ENCODE results near the gene TMEM61. TPM values are rescaled to one million over a fixed set of nuclear protein-coding genes. Genes with fewer than 3 reads are reported as not detected.

TMEM61 gene
- total RNA-seq, 1 donor from 2014 or later, result 1.6 TPM

DNA sequence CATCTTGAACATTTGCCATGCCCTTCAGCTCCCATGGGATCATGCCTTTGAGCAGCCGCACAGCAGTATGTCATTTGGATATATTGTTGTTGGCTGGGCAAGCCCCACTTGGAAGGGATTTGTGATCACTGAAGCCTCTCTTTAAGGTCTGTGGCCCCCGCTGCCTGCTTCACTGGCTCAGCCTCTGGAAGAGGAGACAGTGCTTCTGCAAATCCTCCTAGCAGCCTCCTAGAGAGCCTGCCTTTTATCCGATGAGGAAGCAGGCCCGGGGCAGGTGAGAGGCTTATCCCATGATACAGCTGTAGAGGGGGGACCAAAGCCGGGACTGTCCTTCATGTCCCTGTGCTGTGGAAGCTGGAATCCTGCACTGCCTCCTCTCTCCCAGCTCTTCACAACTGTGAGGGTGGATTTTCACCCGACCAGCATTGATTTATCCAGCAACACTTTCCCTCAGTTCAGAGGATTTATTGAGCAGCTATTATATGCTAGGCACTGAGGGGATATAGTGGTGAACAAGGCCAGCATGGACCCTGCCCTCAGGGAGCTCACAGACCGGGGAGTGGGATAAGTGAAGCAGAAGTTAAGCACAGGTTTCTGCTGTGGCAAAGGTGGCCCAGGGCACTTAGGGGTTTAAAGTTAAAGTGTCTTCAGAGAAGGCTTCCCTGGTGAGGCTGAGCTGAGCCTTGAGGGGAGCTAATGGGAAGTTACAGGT is 3.9 kb downstream of the TMEM61 start:
- TF ChIP-seq, protein P1, sequence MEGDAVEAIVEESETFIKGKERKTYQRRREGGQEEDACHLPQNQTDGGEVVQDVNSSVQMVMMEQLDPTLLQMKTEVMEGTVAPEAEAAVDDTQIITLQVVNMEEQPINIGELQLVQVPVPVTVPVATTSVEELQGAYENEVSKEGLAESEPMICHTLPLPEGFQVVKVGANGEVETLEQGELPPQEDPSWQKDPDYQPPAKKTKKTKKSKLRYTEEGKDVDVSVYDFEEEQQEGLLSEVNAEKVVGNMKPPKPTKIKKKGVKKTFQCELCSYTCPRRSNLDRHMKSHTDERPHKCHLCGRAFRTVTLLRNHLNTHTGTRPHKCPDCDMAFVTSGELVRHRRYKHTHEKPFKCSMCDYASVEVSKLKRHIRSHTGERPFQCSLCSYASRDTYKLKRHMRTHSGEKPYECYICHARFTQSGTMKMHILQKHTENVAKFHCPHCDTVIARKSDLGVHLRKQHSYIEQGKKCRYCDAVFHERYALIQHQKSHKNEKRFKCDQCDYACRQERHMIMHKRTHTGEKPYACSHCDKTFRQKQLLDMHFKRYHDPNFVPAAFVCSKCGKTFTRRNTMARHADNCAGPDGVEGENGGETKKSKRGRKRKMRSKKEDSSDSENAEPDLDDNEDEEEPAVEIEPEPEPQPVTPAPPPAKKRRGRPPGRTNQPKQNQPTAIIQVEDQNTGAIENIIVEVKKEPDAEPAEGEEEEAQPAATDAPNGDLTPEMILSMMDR (IDR thresholded peaks at IDR 0.05; ENCODE audit: insufficient read depth, low read length, poor library complexity, severe bottlenecking), result no peak
- no peak for DNase-seq (ENCODE audit: low read depth)
- no peaks in the 10 kb centered on the region for H3K36me3 ChIP-seq (ENCODE audit: control insufficient read depth, insufficient read depth, low read length)
- H3K4me3 ChIP-seq (ENCODE audit: low read depth, low read length), result no peak overlapping the region
- peaks cover 26% of the 10 kb centered on the region for H3K27me3 ChIP-seq (ENCODE audit: control insufficient read depth, insufficient read depth, low read length)

DNA sequence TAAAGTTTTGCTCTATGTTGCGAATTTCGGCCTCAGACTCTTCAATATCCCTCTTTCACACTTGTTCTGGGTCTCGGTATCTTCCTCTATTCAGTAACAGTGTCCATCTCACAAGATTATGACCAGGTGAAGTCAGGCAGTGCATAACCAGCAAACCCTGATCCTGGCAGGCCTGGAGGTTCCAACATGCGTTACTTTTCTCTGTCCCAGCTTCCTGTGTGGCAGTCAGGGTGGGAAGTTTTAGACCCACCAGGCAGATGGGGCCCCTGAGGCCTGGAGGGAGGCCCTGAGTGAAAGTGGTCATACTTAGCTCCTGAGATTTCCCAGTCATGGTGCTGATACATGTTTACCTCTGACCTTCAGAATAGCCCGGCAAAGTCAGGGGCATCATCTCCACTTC is 5.1 kb downstream of the TMEM61 start:
- TF ChIP-seq, protein P1 (IDR thresholded peaks at IDR 0.05; ENCODE audit: insufficient read depth, low read length, poor library complexity, severe bottlenecking), result no peak
- no peak for DNase-seq (ENCODE audit: low read depth)
- Histone ChIP-seq H3K27me3 (ENCODE audit: control insufficient read depth, insufficient read depth, low read length) (peaks cover 14% of the 10 kb centered on the region), H3K36me3 (ENCODE audit: control insufficient read depth, insufficient read depth, low read length) (no peaks in the 10 kb centered on the region), H3K4me3 (ENCODE audit: low read depth, low read length) (no peak overlapping the region)

DNA sequence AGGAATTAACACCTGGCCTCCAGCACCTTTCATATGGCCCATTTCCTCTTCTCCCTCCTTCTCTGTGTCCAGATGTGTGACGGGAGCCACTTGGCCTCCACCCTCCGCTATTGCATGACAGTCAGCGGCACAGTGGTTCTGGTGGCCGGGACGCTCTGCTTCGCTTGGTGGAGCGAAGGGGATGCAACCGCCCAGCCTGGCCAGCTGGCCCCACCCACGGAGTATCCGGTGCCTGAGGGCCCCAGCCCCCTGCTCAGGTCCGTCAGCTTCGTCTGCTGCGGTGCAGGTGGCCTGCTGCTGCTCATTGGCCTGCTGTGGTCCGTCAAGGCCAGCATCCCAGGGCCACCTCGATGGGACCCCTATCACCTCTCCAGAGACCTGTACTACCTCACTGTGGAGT is 5.6 kb downstream of the TMEM61 start:
- H3K4me3 ChIP-seq (ENCODE audit: low read depth, low read length), result no peak overlapping the region
- no peaks in the 10 kb centered on the region for H3K36me3 ChIP-seq (ENCODE audit: control insufficient read depth, insufficient read depth, low read length)
- TF ChIP-seq, protein P1 (IDR thresholded peaks at IDR 0.05; ENCODE audit: insufficient read depth, low read length, poor library complexity, severe bottlenecking), result no peak
- DNase-seq (ENCODE audit: low read depth), result no peak
- H3K27me3 ChIP-seq (ENCODE audit: control insufficient read depth, insufficient read depth, low read length), result peaks cover 10% of the 10 kb centered on the region

DNA sequence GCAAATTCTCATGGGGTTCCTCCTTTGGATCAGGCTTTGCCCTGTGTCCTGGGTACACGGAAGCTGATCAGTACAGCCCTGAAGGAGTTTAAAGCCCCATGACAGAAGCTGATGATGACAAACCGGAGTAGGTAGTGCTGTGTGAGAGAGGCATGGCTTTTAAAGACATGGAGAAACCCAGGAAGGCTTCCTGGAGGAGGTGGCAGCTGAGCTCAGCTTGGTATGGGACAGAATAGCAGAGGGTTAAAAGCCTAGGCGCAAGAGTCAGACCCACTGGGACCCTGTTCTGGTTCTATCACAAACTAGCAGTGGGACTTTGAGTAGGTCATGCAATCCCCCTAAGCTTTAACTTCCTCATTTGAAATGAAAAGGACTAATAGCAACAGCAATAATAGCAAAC is 6.1 kb downstream of the TMEM61 start:
- Histone ChIP-seq H3K36me3 (ENCODE audit: control insufficient read depth, insufficient read depth, low read length) (no peaks in the 10 kb centered on the region), H3K4me3 (ENCODE audit: low read depth, low read length) (no peak overlapping the region), H3K27me3 (ENCODE audit: control insufficient read depth, insufficient read depth, low read length) (peaks cover 4% of the 10 kb centered on the region)
- TF ChIP-seq, protein P1 (IDR thresholded peaks at IDR 0.05; ENCODE audit: insufficient read depth, low read length, poor library complexity, severe bottlenecking), result no peak
- no peak for DNase-seq (ENCODE audit: low read depth)

DNA sequence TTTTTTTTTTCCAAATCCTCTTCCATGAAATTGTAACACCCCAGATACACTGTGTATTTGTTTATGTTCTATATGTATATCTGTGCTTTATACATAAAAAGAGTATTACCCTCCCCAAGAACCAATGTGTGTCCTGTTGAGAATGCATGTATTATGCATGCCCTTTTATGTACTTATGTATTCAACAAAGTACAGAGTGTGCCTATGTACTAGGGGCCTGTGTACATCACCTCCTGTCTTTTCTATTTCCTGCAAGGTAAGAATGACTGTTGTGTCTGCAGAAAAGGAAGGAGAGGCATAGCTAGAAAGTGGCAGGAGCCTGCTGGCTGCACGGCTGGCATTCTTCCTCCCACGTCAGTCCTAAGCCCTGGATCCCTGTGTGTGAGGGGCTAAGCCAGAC is 7.0 kb downstream of the TMEM61 start:
- TF ChIP-seq, protein P1 (IDR thresholded peaks at IDR 0.05; ENCODE audit: insufficient read depth, low read length, poor library complexity, severe bottlenecking), result no peak
- peaks cover 4% of the 10 kb centered on the region for H3K27me3 ChIP-seq (ENCODE audit: control insufficient read depth, insufficient read depth, low read length)
- no peak overlapping the region for H3K4me3 ChIP-seq (ENCODE audit: low read depth, low read length)
- H3K36me3 ChIP-seq (ENCODE audit: control insufficient read depth, insufficient read depth, low read length), result no peaks in the 10 kb centered on the region
- DNase-seq (ENCODE audit: low read depth), result no peak
